ENCODE data around the gene UNC50.

- TF ChIP-seq CTCF (IDR thresholded peaks at IDR 0.05) (no peak), POLR2A (IDR thresholded peaks at IDR 0.05) (no peak), EP300 (IDR thresholded peaks at IDR 0.05) (no peak)
Observed at GRCh38 chr2:98564541-98565132, 43.8 kb upstream of the UNC50 start.

Data from ovary (tissue), 3 donors.